ENCODE measurements around the gene BMP2. TPM values are rescaled to one million over a fixed set of nuclear protein-coding genes. Genes with fewer than 3 reads are reported as not detected.

Gene BMP2
- total RNA-seq, 1 donor from 2014 or later = 9.0 TPM

- Histone ChIP-seq H3K36me3 (ENCODE audit: control insufficient read depth, insufficient read depth, low read length) (no peaks in the 10 kb centered on the region), H3K4me3 (ENCODE audit: low read depth, low read length) (no peak overlapping the region), H3K27me3 (ENCODE audit: control insufficient read depth, insufficient read depth, low read length) (no peaks in the 10 kb centered on the region)
- FAIRE-seq (no peak), DNase-seq (ENCODE audit: low read depth) (no peak)
- TF ChIP-seq, protein P1, sequence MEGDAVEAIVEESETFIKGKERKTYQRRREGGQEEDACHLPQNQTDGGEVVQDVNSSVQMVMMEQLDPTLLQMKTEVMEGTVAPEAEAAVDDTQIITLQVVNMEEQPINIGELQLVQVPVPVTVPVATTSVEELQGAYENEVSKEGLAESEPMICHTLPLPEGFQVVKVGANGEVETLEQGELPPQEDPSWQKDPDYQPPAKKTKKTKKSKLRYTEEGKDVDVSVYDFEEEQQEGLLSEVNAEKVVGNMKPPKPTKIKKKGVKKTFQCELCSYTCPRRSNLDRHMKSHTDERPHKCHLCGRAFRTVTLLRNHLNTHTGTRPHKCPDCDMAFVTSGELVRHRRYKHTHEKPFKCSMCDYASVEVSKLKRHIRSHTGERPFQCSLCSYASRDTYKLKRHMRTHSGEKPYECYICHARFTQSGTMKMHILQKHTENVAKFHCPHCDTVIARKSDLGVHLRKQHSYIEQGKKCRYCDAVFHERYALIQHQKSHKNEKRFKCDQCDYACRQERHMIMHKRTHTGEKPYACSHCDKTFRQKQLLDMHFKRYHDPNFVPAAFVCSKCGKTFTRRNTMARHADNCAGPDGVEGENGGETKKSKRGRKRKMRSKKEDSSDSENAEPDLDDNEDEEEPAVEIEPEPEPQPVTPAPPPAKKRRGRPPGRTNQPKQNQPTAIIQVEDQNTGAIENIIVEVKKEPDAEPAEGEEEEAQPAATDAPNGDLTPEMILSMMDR (IDR thresholded peaks at IDR 0.05; ENCODE audit: insufficient read depth, low read length, severe bottlenecking) = no peak
These were observed 35.5 kb upstream of the BMP2 start for GRCh38 chr20:6732001-6732447.

- H3K27me3 ChIP-seq (ENCODE audit: control insufficient read depth, insufficient read depth, low read length) = no peaks in the 10 kb centered on the region
These were observed 34.6 kb upstream of the BMP2 start for GRCh38 chr20:6732851-6733250.

GRCh38 chr20:6733965-6734364, 33.5 kb upstream of the BMP2 start:
- FAIRE-seq (no peak), DNase-seq (ENCODE audit: low read depth) (no peak)
- no peaks in the 10 kb centered on the region for H3K27me3 ChIP-seq (ENCODE audit: control insufficient read depth, insufficient read depth, low read length)
- no peak overlapping the region for H3K4me3 ChIP-seq (ENCODE audit: low read depth, low read length)
- TF ChIP-seq, protein P1 (IDR thresholded peaks at IDR 0.05; ENCODE audit: insufficient read depth, low read length, severe bottlenecking) = no peak
- no peaks in the 10 kb centered on the region for H3K36me3 ChIP-seq (ENCODE audit: control insufficient read depth, insufficient read depth, low read length)

More at GRCh38 chr20:6732851-6733250, 34.6 kb upstream of the BMP2 start:
- TF ChIP-seq, protein P1 (IDR thresholded peaks at IDR 0.05; ENCODE audit: insufficient read depth, low read length, severe bottlenecking) = no peak
- DNase-seq (ENCODE audit: low read depth) (no peak), FAIRE-seq (no peak)
- no peaks in the 10 kb centered on the region for H3K36me3 ChIP-seq (ENCODE audit: control insufficient read depth, insufficient read depth, low read length)
- no peak overlapping the region for H3K4me3 ChIP-seq (ENCODE audit: low read depth, low read length)

- DNase-seq (ENCODE audit: low read depth) (no peak), FAIRE-seq (no peak)
- TF ChIP-seq, protein P1 (IDR thresholded peaks at IDR 0.05; ENCODE audit: insufficient read depth, low read length, severe bottlenecking) = no peak
- Histone ChIP-seq H3K27me3 (ENCODE audit: control insufficient read depth, insufficient read depth, low read length) (no peaks in the 10 kb centered on the region), H3K4me3 (ENCODE audit: low read depth, low read length) (no peak overlapping the region), H3K36me3 (ENCODE audit: control insufficient read depth, insufficient read depth, low read length) (no peaks in the 10 kb centered on the region)
These were observed 31.3 kb upstream of the BMP2 start for GRCh38 chr20:6735942-6736845.

- Histone ChIP-seq H3K4me3 (ENCODE audit: low read depth, low read length) (no peak overlapping the region), H3K36me3 (ENCODE audit: control insufficient read depth, insufficient read depth, low read length) (no peaks in the 10 kb centered on the region), H3K27me3 (ENCODE audit: control insufficient read depth, insufficient read depth, low read length) (no peaks in the 10 kb centered on the region)
- no peak for DNase-seq (ENCODE audit: low read depth)
- no peak for FAIRE-seq
- TF ChIP-seq, protein P1 (IDR thresholded peaks at IDR 0.05; ENCODE audit: insufficient read depth, low read length, severe bottlenecking) = no peak
These were observed 28.1 kb upstream of the BMP2 start for GRCh38 chr20:6739406-6739805.

All from bronchial epithelial cell (primary cell).